Gastrocnemius medialis (tissue), 4 donors: Measurements from ENCODE around the gene OTUD4. TPM values are rescaled to one million over a fixed set of nuclear protein-coding genes. Genes with fewer than 3 reads are reported as not detected.
"Not testable (repeated sequence)": the region's sequence is repeated elsewhere in the genome, so short reads cannot be mapped to it uniquely, and the experiment has no call there.

ENCODE experiments used
- ATAC-seq, 2 donors: fragments of 150-250 bp; one replicate each; pipeline ENCODE4 v1.9.1; 2016
- DNase-seq, 2 donors: peaks; one replicate each; pipeline ENCODE4 v3.0.0-alpha.2; 2019
- H3K27ac ChIP-seq, 4 donors: fragments of 200-600 bp; sonication (generic); 1 replicate in 1 of 4; 2 replicates in 3 of 4; pipeline ENCODE4 v1.5.1; 2016 to 2018; ENCODE audit warnings: mild to moderate bottlenecking in 2 of 4, moderate library complexity in 1 of 4
- H3K27me3 ChIP-seq, 3 donors: fragments of 200-600 bp; sonication (generic) in 2 of 3; 1 replicate in 1 of 3; 2 replicates in 2 of 3; pipeline versions ENCODE4 v1.5.1 to v1.6.0; 2016 to 2019; ENCODE audit warnings: mild to moderate bottlenecking in 1 of 3, moderate library complexity in 1 of 3
- H3K36me3 ChIP-seq, 2 donors: fragments of 200-600 bp; sonication (generic) in 1 of 2; one replicate each; pipeline ENCODE4 v1.5.1; 2017 to 2018
- H3K4me1 ChIP-seq, 2 donors: fragments of 200-600 bp; sonication (generic) in 1 of 2; one replicate each; pipeline ENCODE4 v1.5.1; 2016 to 2017; ENCODE audit warnings: mild to moderate bottlenecking in 2 of 2
- H3K4me3 ChIP-seq, 4 donors: fragments of 200-600 bp; sonication (generic) in 3 of 4; 1 replicate in 1 of 4; 2 replicates in 3 of 4; pipeline ENCODE4 v1.5.1; 2016 to 2019; ENCODE audit warnings: mild to moderate bottlenecking in 2 of 4
- H3K9me3 ChIP-seq, 3 donors: fragments of 200-600 bp; sonication (generic) in 2 of 3; 1 replicate in 1 of 3; 2 replicates in 2 of 3; pipeline ENCODE4 v1.5.1; 2016 to 2019
- POLR2A ChIP-seq, 2 donors: fragments of 450-650 bp; IDR thresholded peaks; one replicate each; pipeline ENCODE4 v1.6.1; 2017; ENCODE audit warnings: antibody characterized with exemption in 2 of 2, mild to moderate bottlenecking in 2 of 2, moderate library complexity in 2 of 2
- in situ Hi-C, 4 donors: fragments of 200-750 bp; cut with MboI; loops; one replicate each; pipeline versions ENCODE4 v1.15.0 to v1.8.0; 2017; ENCODE audit warnings: low sequenced_read_pairs in 4 of 4
- intact Hi-C: fragments of 100-400 bp; cut with DNase I; formaldehyde crosslinking; loops from one replicate; pipeline ENCODE4 v1.15.1; 2023; ENCODE audit warnings: low total_unique reads
- total RNA-seq, 4 donors: library from RNA; depleted of rRNA; stranded (reverse); fragments of >200 nt; gene quantifications; one replicate each; pipeline versions ENCODE4 v1.1.0 to v1.2.3, GENCODE V29; 2016
- TF ChIP-seq, protein P1 (sequence below), 5 experiments: fragments of 450-650 bp in 3 of 5; fragments of 200-600 bp in 2 of 5; sonication (generic) in 2 of 5; IDR thresholded peaks in 4 of 5; conservative IDR thresholded peaks in 1 of 5; 1 replicate in 4 of 5; 2 replicates in 1 of 5; pipeline ENCODE4 v1.5.1; 2016 to 2019; ENCODE audit warnings: antibody characterized with exemption in 5 of 5, mild to moderate bottlenecking in 3 of 5, moderate library complexity in 3 of 5

OTUD4 gene
- total RNA-seq, 4 donors from 2014 or later = 32.6 to 61.1 (median 47.9) TPM

DNA sequence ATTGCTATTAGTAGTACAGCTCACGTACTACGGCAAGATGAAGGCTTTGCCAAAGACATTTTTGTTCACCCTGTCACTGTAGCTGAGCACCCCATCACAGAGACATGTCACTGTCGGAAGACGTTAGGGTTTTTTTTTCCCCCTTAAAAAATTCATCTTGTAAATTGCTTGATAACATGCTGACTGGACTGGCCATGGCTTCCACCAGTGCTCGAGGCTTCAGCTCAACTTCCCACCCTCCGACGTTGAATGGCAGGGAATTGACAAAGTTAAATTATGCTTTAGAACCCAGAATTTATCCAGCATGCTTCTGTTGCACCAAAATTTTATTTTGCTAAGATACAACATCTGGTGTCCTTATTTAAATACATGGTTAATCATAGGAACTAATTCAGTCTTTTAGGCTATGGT, 707 bp upstream of the OTUD4 start:
- ATAC-seq = no peak
- intact Hi-C loops = loop anchor here (2.0 kb wide), 1 partner anchor 82 kb away; the partner anchor contains the start of genes ABCE1 and ANAPC10
- in situ Hi-C loops = no loop called here

DNA sequence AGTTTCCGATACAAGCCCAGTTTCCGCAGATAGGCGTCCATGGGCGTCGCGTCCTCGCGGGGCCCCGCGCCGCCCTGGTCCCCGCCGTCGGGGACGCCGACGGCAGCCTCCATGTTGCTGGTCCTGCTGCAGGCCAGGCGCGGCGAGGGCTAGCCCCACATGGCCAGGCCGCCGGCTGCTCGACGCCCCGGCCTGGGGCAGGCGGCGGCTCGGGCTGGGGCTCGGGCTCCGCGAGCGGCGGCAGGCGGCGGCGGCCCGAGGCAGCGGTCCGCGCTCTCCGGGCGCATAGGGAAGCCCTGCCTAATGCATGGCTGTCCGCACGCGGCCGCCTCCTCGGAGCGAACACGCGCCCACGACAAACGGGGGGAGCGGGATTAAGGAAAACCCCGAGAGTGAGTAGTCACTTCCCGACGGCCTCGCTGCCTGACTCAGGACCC, 510 bp downstream of the OTUD4 start:
- TF ChIP-seq, protein P1, sequence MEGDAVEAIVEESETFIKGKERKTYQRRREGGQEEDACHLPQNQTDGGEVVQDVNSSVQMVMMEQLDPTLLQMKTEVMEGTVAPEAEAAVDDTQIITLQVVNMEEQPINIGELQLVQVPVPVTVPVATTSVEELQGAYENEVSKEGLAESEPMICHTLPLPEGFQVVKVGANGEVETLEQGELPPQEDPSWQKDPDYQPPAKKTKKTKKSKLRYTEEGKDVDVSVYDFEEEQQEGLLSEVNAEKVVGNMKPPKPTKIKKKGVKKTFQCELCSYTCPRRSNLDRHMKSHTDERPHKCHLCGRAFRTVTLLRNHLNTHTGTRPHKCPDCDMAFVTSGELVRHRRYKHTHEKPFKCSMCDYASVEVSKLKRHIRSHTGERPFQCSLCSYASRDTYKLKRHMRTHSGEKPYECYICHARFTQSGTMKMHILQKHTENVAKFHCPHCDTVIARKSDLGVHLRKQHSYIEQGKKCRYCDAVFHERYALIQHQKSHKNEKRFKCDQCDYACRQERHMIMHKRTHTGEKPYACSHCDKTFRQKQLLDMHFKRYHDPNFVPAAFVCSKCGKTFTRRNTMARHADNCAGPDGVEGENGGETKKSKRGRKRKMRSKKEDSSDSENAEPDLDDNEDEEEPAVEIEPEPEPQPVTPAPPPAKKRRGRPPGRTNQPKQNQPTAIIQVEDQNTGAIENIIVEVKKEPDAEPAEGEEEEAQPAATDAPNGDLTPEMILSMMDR (IDR thresholded peaks at IDR 0.05 in 4 of 5, conservative IDR thresholded peaks at IDR 0.05 in 1 of 5) = peak in 1 of 5 experiments; percentile 5
- H3K36me3 ChIP-seq, in situ Hi-C loops, H3K27me3 ChIP-seq, H3K9me3 ChIP-seq, DNase-seq: not testable (repeated sequence)
- Histone ChIP-seq H3K4me1 (peaks cover 32 to 49% of the 10 kb centered on the region in 2 donors), H3K27ac (peak overlapping the region; percentile 97 to 99 (median 98)), H3K4me3 (peak overlapping the region; percentile 63 to 95 (median 87))
- peak; percentile 11 to 18 for ATAC-seq
- intact Hi-C loops = loop anchor here (1.0 to 10.0 kb wide), 7 partner anchors 25 to 1995 kb away; partner anchors contain the start of genes ABCE1, ANAPC10, MMAA and USP38

More for the DNA sequence above, 707 bp upstream of the OTUD4 start:
- no peak for TF ChIP-seq POLR2A (IDR thresholded peaks at IDR 0.05)
- TF ChIP-seq, protein P1 (IDR thresholded peaks at IDR 0.05 in 4 of 5, conservative IDR thresholded peaks at IDR 0.05 in 1 of 5) = no peak
- no peak for DNase-seq
- Histone ChIP-seq H3K27ac (peak overlapping the region; percentile 97 to 99 (median 98)), H3K4me1 (peaks cover 20 to 37% of the 10 kb centered on the region in 2 donors), H3K9me3 (no peaks in the 10 kb centered on the region), H3K36me3 (no peaks in the 10 kb centered on the region), H3K27me3 (no peaks in the 10 kb centered on the region), H3K4me3 (peak overlapping the region; percentile 50 to 95 (median 68))

GRCh38 chr4:145179281-145179860, 1.0 kb downstream of the OTUD4 start:
- intact Hi-C loops = loop anchor here (2.0 to 10.0 kb wide), 5 partner anchors 25 to 1995 kb away; partner anchors contain the start of genes MMAA, USP38 and ZNF827
- H3K27me3 ChIP-seq = no peaks in the 10 kb centered on the region
- in situ Hi-C loops = no loop called here
- H3K27ac ChIP-seq = peak overlapping the region; percentile 97 to 99 (median 98)
- peak; percentile 47 to 64 for TF ChIP-seq POLR2A (IDR thresholded peaks at IDR 0.05)
- TF ChIP-seq, protein P1 (IDR thresholded peaks at IDR 0.05 in 4 of 5, conservative IDR thresholded peaks at IDR 0.05 in 1 of 5) = no peak
- ATAC-seq (peak; percentile 22 to 30), DNase-seq (peak; percentile 44 to 62)
- peaks cover 36 to 52% of the 10 kb centered on the region in 2 donors for H3K4me1 ChIP-seq
- H3K4me3 ChIP-seq = peak overlapping the region; percentile 63 to 95 (median 87)
- H3K9me3 ChIP-seq = no peaks in the 10 kb centered on the region
- no peaks in the 10 kb centered on the region for H3K36me3 ChIP-seq

DNA sequence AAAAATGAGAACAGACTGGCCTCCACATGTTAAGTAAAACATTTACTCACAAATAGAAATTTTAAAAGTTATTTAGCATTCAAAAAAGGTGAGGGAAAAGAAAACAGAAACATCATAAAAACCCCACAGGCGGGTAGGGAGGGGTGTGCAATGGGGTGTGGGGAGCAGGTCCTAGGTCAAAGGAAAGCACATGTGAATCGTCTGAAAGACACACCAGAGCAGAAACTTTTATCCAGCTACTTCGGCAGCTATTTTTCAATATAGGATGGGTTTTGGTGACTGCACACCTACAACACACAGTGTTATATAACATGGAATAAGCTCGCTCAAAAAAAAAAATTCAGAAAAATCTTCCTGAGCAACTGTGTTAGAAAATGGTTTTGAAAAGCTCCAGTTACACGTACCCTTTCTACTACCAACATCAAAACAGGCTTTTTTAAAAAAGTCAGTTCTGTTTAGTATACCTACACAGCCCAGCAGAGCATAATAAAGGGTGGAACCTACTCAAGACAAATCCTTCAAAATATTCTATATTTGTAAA, 1.6 kb downstream of the OTUD4 start:
- in situ Hi-C loops = no loop called here
- TF ChIP-seq, protein P1 (IDR thresholded peaks at IDR 0.05 in 4 of 5, conservative IDR thresholded peaks at IDR 0.05 in 1 of 5) = no peak
- no peak for TF ChIP-seq POLR2A (IDR thresholded peaks at IDR 0.05)
- no peaks in the 10 kb centered on the region for H3K27me3 ChIP-seq
- peak overlapping the region; percentile 97 to 99 (median 98) for H3K27ac ChIP-seq
- intact Hi-C loops = loop anchor here (2.0 to 10.0 kb wide), 5 partner anchors 24 to 1994 kb away; partner anchors contain the start of genes MMAA, USP38 and ZNF827
- H3K4me3 ChIP-seq = peak overlapping the region; percentile 63 to 95 (median 87)
- H3K4me1 ChIP-seq = peaks cover 36 to 52% of the 10 kb centered on the region in 2 donors
- no peak for DNase-seq
- H3K36me3 ChIP-seq = peaks cover 0 to 3% of the 10 kb centered on the region in 2 donors
- H3K9me3 ChIP-seq = no peaks in the 10 kb centered on the region
- ATAC-seq = no peak
